GM21529 (cell line): ENCODE results near the gene OR5C1.
"Not testable (repeated sequence)": the region's sequence is repeated elsewhere in the genome, so short reads cannot be mapped to it uniquely, and the experiment has no call there.

ENCODE experiments used
- ATAC-seq: cut with Tn5 transposase; IDR thresholded peaks from one replicate; pipeline ENCODE4 v1.9.1; 2021; ENCODE audit not compliant: unreplicated experiment

The OR5C1 gene

GRCh38 chr9:122810306-122810946, 21.7 kb downstream of the OR5C1 start:
- peak; percentile 77 for ATAC-seq

DNA sequence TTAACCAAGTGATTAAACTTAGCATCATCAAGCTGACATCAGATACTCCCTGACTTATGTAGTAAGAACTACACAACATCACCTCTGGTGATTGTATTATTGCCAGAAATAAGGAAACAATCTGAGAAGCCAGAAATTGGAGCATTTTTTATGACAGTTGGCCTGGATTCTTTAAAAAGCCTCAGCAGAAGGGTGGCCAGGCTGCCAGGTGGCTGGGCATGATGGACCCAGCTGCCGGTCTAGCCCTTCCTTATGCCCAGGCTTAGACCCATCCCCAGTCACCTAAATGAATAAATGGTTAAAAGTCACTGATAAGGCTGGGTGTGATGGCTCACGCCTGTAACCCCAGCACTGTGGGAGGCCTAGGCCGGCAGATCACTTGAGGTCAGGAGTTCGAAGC, 24.0 kb downstream of the OR5C1 start:
- no peak for ATAC-seq

DNA sequence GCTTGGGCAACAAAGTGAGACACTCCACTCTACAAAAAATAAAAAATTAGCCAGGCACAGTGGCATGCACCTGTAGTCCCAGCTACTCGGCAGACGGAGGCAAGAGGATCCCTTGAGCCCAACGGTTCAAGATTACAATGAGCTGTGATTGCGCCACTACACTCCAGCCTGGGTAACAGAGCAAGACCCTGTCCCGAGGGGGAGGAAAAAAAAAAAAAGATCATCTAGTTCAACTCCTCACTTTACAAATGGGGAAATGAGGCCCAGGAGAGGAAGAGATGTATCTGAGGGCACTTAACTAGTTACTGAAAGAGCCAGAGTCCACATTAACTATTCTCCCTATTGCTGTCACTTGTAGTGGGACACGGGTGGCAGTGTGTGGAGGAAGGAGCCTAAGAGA, 25.8 kb downstream of the OR5C1 start:
- ATAC-seq, result no peak

GRCh38 chr9:122815544-122815943, 26.8 kb downstream of the OR5C1 start:
- no peak for ATAC-seq

- no peak for ATAC-seq
Observed at GRCh38 chr9:122816163-122816867, 27.6 kb downstream of the OR5C1 start.

DNA sequence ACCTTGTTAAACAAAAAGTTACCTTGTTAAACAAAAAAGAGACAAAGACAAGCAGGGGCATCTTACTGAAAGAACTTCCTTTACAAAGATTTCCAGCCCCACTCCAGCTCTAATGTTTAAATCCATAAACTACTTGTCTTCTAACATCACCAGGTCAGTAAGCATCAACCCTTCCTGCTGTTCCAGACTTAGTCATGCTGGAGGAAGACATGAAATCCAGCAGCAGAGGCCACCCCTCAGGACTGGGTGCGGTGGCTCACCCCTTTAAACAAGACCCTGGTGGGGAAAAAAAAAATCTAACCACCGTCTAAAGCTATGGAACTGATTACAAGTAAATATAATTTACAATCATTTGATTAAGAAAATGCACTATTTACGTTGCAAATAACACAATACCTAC, 30.6 kb downstream of the OR5C1 start:
- no peak for ATAC-seq

- ATAC-seq, result no peak
Observed at GRCh38 chr9:122819791-122820489, 31.2 kb downstream of the OR5C1 start.

- ATAC-seq, result no peak
Observed at GRCh38 chr9:122820490-122820845, 31.7 kb downstream of the OR5C1 start.

GRCh38 chr9:122821278-122821943, 32.7 kb downstream of the OR5C1 start:
- ATAC-seq, result no peak

GRCh38 chr9:122822056-122822455, 33.3 kb downstream of the OR5C1 start:
- no peak for ATAC-seq

DNA sequence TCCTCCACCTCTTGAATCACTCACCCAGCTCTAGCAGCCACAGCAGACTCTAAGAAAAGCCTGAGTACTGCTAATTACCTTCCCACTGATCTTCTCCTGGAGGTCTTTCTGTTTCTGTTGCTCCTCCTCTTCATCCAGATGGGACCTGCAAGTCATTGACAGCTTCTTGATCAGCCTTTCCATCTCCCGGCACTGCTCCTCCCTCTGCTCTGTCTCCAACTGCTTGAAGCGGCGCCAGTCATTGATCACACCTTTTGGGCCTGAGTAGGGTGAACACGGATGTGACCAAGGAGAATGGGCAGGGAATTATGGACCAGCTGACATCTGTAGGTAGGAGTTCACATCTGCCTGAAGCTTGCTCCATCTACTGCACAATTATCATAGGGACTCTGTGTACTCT, 34.2 kb downstream of the OR5C1 start:
- no peak for ATAC-seq

DNA sequence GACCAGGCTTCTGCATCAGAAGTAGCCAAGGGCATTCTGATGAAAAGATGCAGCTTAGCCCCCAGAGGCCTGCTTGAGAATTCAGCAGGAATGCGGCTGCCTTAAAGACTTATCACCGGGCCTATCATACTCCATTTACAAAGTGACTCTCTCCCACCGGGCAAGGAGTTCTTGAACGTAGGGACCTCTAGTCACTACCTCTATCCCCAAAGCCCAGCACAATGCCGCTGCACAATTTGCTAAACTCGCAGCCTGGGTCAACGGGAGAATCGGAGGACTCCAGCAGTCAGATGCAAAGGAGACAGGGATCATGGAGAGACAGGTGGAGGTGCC, 39.0 kb downstream of the OR5C1 start:
- ATAC-seq, result peak; percentile 18

GRCh38 chr9:122828965-122829284, 40.2 kb downstream of the OR5C1 start:
- ATAC-seq, result not testable (repeated sequence)

DNA sequence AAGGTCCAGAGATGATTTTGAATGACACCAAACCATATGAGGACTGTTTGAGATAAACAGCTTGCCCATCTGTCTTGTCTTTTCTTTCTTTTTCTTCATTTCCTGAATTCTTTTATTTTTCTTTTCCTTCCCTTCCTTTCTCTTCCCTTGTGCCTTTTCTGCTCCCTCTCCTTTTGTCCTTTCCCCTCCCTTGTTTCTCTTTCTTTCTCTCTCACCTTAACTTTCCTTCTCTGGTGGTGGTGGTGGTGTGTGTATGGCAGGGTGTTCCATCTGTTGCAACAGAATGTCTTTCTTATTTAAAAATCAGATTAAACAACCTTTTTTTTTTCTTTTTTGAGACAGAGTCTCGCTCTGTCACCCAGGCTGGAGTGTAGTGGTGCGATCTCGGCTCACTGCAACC, 43.5 kb downstream of the OR5C1 start:
- no peak for ATAC-seq

GRCh38 chr9:122835313-122835731, 46.6 kb downstream of the OR5C1 start:
- no peak for ATAC-seq

DNA sequence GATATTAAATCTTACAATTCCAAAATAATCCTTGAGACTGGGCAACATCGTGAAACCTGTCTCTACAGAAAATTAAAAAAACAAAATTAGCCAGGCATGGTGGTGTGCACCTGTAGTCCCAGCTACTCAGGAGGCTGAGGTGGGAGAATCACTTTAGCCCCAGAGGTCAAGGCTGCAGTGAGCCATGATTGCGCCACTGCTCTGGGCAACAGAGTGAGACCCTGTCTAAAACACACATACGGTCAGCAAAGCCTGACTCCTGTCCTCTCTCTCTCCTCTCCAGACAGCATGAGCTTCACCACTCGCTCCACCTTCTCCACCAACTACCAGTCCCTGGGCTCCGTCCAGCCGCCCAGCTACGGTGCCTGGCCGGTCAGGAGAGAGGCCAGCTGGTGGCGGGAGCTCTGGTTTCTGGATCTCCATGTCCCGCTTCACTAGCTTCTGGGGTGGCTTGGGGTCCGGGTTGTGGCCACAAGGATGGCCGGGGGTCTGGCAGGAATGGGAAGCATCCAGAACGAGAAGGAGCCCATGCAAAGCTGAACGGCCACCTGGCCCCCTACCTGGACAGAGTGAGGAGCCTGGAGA, 48.6 kb downstream of the OR5C1 start:
- no peak for ATAC-seq

DNA sequence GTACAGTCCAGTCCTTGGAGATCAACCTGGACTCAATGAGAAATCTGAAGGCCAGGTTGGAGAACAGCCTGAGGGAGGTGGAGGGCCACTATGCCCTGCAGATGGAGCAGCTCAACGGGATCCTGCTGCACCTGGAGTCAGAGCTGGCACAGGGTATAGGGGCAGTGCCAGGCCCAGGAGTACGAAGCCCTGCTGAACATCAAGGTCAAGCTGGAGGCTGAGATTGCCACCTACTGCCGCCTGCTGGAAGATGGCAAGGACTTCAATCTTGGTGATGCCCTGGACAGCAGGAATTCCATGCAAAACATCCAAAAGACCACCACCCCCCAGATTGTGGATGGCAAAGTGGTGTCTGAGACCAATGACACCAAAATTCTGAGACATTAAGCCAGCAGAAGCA, 49.7 kb downstream of the OR5C1 start:
- not testable (repeated sequence) for ATAC-seq
